H7 (cell line): ENCODE data around the gene MAEA. TPM values are rescaled to one million over a fixed set of nuclear protein-coding genes. Genes with fewer than 3 reads are reported as not detected.

Experiments used
- DNase-seq: peaks from one replicate; pipeline ENCODE4 v3.0.0; 2012
- H3K27me3 ChIP-seq: 2 replicates; pipeline ENCODE4 v1.6.0; 2011; ENCODE audit warnings: mild to moderate bottlenecking, low read length; ENCODE audit not compliant: control insufficient read depth, insufficient read depth
- H3K36me3 ChIP-seq: replicated peaks from 2 replicates; pipeline ENCODE4 v1.5.1; 2011; ENCODE audit warnings: low read length; ENCODE audit not compliant: control insufficient read depth, insufficient read depth
- H3K4me3 ChIP-seq: 2 replicates; pipeline ENCODE4 v1.5.1; 2011; ENCODE audit warnings: low read depth, mild to moderate bottlenecking, control low read depth, low read length, moderate library complexity; ENCODE audit not compliant: insufficient read depth
- total RNA-seq: library from RNA; depleted of rRNA; stranded (reverse); fragments of >200 nt; shearing (Covaris generic); gene quantifications from 2 replicates; pipeline ENCODE4 v1.2.3, GENCODE V29; 2014

MAEA gene
- total RNA-seq, 1 experiment from 2014 or later: 80.6 TPM

GRCh38 chr4:1358421-1359143, 68.9 kb downstream of the MAEA start:
- H3K4me3 ChIP-seq: no peak overlapping the region
- no peak for DNase-seq
- H3K36me3 ChIP-seq: no peaks in the 10 kb centered on the region; the same call in none of the 2 replicates
- H3K27me3 ChIP-seq: no peaks in the 10 kb centered on the region

- H3K27me3 ChIP-seq: no peaks in the 10 kb centered on the region
- H3K4me3 ChIP-seq: no peak overlapping the region
- no peaks in the 10 kb centered on the region; the same call in none of the 2 replicates for H3K36me3 ChIP-seq
- DNase-seq: no peak
These were observed 69.4 kb downstream of the MAEA start for GRCh38 chr4:1359144-1359501.

- DNase-seq: no peak
- Histone ChIP-seq H3K36me3 (no peaks in the 10 kb centered on the region; the same call in none of the 2 replicates), H3K4me3 (no peak overlapping the region), H3K27me3 (no peaks in the 10 kb centered on the region)
These were observed 70.3 kb downstream of the MAEA start for GRCh38 chr4:1359976-1360375.

DNA sequence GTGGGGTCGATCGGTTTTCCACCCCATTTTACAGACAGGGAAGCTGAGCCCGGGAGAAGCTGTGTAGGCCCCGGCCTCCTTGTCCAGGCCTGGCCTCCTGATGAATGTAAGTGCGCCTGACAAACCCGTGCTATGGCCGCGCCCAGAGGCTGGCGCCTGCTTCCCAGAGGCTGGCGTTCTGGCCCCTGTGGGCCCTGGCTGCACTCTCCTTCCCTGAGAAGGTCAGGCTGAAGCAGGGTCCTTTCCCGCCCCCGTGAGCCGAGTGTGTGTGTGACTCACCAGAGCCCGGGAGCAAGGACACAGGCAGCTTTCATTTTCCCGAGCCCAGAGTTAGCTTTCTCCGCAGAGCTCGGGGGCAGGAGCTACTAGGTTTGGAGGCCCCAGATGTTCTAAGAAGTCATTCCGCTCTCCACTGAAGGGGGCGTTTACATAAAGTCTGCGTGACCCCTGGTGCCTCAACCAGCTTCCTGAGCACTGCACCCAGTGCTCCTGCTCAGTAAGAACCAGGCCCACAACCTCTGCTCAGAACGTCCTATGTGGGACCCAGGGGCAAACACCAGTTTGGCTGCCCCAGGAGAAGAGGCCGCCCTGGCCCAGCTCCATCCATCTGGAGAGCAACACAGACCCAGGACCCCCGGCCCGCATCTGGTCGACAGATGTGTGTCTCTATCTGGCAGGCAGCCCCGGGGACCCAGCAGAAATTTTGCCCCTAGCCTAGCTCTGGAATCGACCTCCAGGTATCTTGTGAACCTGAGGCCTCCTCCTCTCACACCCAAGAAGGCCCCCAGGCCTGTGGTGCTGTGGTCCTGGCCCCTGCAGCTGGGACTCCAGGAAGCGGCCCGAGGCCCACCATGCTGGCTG, 71.0 kb downstream of the MAEA start:
- Histone ChIP-seq H3K27me3 (no peaks in the 10 kb centered on the region), H3K36me3 (no peaks in the 10 kb centered on the region; the same call in none of the 2 replicates), H3K4me3 (no peak overlapping the region)
- no peak for DNase-seq

DNA sequence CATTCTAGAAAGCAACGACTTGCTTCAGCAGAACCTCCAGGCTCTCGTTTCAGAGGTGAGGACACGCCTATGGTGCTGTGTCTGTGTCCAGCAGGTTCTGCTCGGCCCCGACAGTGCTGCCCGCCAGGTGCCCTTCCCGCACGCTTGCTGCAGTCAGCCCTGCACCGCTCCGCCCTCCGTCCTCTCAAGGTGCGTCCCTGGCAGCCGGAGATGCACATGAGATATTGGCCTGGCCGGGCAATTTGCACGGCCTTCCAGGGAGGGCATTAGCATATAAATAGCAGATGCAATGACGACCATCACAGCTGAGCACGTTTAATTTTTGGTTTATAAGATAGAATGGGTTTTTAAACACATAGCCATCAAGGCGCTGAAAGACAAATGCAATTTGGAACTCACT, 71.7 kb downstream of the MAEA start:
- Histone ChIP-seq H3K36me3 (no peaks in the 10 kb centered on the region; the same call in none of the 2 replicates), H3K4me3 (no peak overlapping the region), H3K27me3 (no peaks in the 10 kb centered on the region)
- no peak for DNase-seq

GRCh38 chr4:1362046-1362445, 72.4 kb downstream of the MAEA start:
- DNase-seq: no peak
- Histone ChIP-seq H3K36me3 (no peaks in the 10 kb centered on the region; the same call in none of the 2 replicates), H3K4me3 (no peak overlapping the region), H3K27me3 (no peaks in the 10 kb centered on the region)

DNA sequence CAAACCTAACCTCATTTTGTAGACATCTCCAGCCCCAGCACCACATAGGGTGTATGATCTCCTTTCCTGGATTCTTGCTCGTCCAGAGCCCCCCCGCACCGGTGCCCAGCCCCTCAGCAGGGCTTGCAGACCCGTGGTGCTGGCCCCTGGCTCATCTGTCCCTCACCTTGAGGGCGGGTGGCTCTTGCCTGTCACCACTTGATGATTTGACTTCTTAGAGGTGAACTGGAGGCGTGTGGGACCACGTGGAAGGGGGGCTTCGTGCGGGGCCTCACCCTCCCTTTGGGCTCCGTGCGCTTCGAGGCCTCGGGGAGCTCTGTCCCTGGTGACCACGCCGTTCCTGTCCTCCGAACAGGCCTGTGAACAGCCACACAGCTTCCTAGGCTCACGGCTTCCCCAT, 72.8 kb downstream of the MAEA start:
- no peaks in the 10 kb centered on the region; the same call in none of the 2 replicates for H3K36me3 ChIP-seq
- DNase-seq: no peak
- H3K4me3 ChIP-seq: no peak overlapping the region
- no peaks in the 10 kb centered on the region for H3K27me3 ChIP-seq

DNA sequence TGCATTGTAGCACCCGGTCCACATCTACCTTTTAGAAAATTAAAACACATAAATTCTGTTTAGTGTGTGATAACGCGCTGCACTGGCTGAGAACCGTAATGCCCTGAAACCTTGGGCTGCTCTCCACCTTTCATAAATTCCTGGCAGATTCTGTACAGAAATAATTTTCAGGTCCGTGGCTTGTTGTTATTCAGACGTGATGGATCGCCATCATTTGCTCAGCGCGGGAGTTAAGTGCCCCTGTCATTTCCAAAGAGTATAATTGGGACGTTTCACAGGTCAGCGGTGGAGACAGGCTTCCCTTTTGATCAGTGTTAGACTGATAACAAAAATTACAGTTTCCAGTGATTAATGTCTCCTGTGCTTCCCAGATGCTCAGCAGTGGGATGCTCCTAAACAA, 73.8 kb downstream of the MAEA start:
- DNase-seq: no peak
- Histone ChIP-seq H3K27me3 (no peaks in the 10 kb centered on the region), H3K4me3 (no peak overlapping the region), H3K36me3 (no peaks in the 10 kb centered on the region; the same call in none of the 2 replicates)

DNA sequence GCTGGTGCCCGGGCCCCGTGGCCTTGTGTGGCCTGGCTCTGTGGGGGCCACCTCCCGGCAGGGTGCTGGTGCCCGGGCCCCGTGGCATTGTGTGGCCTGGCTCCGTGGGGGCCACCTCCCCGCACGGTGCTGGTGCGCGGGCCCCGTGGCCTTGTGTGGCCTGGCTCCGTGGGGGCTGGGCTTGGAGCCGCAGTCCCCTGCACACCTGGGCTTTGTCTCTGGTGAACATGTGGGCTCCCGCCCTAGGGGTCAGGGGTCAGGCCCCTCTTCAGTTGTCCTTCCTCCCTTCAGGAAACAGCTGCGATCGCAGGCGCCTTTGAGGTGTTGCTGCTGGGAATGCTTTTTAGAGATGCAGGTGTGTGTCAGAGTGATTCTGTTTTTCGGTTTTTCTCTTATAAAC, 74.5 kb downstream of the MAEA start:
- no peak for DNase-seq
- Histone ChIP-seq H3K27me3 (no peaks in the 10 kb centered on the region), H3K36me3 (no peaks in the 10 kb centered on the region; the same call in none of the 2 replicates), H3K4me3 (no peak overlapping the region)

DNA sequence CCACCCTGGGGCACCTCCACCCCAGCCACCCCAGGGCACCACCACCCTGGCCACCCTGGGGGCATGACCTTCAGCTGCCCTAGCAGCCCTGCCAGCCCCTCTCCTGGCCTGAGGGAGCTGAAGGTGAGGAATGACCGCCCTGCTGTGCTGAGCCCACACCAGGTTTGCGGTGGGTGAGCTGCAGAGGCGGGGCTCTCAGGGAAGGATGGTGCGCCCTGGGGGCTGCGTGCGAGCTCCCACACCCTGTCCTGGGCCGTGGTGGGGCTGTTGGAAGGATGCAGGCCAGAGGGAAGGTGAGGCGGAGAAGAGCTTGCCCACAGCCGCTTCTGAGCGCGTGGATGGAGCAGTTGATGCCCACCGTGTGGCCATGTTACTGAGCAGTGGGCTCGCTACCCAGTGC, 75.1 kb downstream of the MAEA start:
- no peak for DNase-seq
- Histone ChIP-seq H3K4me3 (no peak overlapping the region), H3K36me3 (no peaks in the 10 kb centered on the region; the same call in none of the 2 replicates), H3K27me3 (no peaks in the 10 kb centered on the region)

- no peaks in the 10 kb centered on the region for H3K27me3 ChIP-seq
- DNase-seq: peak; percentile 91
- H3K4me3 ChIP-seq: no peak overlapping the region
- no peaks in the 10 kb centered on the region; the same call in none of the 2 replicates for H3K36me3 ChIP-seq
These were observed 75.8 kb downstream of the MAEA start for GRCh38 chr4:1365271-1366178.

DNA sequence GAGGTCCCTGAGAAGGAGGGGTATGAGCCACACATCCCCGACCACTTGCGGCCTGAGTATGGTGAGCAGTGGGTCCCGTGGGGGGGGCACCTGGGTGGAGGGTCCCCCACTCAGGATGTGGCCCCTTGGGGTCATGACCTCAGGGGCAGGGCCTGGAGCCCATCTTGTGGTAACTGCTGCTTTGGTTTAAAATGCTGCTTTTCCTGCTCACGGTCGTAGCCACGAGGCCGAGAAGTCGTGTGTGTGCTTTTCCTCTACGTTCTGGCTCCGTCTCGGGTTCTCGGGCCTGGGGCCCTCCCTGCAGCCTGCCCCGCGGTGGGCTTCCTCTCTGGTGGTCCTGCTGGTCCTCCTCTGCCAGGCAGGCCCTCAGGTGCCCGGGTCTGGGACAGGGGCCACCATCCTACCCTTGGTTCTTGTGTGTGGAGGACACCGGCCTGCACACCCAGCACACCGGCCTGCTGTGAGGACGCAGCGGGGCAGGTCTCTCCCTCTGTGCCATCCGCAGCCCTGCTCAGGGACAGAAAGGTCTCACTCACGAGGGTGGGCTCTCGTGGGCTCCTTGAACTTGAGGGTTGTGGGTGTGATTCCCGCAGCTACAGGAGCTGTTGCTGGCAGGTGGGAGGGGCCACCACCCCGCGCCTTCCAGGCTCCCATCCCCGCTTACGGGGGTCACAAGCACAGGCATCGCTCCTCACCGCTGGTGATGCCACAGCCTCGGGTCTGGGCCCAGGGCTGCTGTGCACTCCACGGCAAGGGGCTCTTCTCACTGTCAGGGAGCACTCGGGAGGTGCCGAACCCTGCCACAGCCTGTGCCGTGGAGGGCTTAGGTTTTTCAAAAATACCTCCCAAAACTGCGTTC, 76.9 kb downstream of the MAEA start:
- Histone ChIP-seq H3K36me3 (no peaks in the 10 kb centered on the region; the same call in none of the 2 replicates), H3K4me3 (no peak overlapping the region), H3K27me3 (no peaks in the 10 kb centered on the region)
- no peak for DNase-seq

DNA sequence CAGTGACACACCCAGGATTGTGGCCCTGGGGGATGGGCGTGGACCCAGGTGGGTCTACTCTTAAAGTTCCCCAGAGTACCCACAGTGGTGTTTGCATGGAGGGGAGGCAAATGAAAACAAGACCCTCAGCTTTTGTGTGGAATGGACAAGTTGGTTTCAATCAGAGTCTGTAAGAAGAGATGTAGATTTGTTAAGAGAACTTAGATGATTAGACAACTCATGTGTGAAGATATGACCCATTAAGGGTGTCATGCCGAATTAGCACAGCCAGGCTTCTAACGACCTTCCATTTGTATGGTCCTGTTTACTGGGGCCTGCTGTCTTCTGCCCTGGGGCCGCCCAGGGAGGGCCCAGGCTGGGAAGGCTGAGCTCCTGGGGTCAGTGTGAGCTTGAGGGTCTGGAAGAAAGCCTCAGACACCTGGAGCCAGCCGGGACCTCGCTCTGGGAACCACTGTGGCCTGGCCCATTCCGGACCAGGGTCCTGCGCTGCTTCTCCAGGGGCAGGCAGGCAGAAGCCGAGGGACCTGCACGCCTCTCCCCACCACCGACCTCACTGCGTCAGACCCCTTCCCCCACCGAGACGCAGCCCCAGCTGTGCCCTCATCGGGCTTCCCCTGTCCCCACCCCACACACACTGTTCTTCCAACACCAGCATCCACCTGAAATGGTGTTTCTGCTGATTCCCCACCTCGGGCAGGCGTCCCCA, 77.7 kb downstream of the MAEA start:
- Histone ChIP-seq H3K4me3 (no peak overlapping the region), H3K36me3 (no peaks in the 10 kb centered on the region; the same call in none of the 2 replicates), H3K27me3 (no peaks in the 10 kb centered on the region)
- no peak for DNase-seq
